ENCODE results near the gene MGAT2.

GRCh38 chr14:49623941-49624839 lies 3.6 kb downstream of the MGAT2 start:
- TF ChIP-seq CTCF (IDR thresholded peaks at IDR 0.05 in 8 of 11, conservative IDR thresholded peaks at IDR 0.05 in 3 of 11) (no peak), POLR2A (IDR thresholded peaks at IDR 0.05) (no peak)

All from spleen (tissue), 7 donors.